Activated T-helper 1 cell treated with Interleukin-2 at 50 U/mL for 16 hours (primary cell): ENCODE measurements around the gene RIOX2.

Experiments
- DNase-seq: peaks from one replicate; pipeline ENCODE4 v3.0.0-alpha.2; 2020; ENCODE audit warnings: low read depth

RIOX2 gene

GRCh38 chr3:97990624-97991292 is 18.5 kb upstream of the RIOX2 start:
- DNase-seq, result no peak

- no peak for DNase-seq
Measured at GRCh38 chr3:97988784-97989568, 16.7 kb upstream of the RIOX2 start.

DNA sequence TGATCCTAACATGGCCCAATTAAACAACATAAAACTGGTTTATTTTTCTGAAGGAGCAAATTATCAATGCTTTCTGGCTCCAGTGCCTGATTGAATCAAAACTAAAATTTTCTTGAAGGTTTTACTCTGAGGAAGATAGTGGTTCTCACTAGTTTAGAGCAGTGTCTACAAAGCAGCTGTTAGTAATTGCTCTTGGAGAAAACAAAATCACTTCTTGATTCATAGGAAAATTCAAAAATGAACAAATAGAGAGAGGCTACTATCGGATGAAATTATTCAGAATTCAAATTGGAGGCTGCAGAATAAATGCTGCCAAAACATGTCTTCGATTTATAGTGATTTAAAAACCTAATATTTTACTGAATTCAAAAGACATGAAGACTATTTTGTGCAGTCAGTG is 15.1 kb upstream of the RIOX2 start:
- no peak for DNase-seq

GRCh38 chr3:97983933-97984491 is 11.8 kb upstream of the RIOX2 start:
- DNase-seq, result no peak

DNA sequence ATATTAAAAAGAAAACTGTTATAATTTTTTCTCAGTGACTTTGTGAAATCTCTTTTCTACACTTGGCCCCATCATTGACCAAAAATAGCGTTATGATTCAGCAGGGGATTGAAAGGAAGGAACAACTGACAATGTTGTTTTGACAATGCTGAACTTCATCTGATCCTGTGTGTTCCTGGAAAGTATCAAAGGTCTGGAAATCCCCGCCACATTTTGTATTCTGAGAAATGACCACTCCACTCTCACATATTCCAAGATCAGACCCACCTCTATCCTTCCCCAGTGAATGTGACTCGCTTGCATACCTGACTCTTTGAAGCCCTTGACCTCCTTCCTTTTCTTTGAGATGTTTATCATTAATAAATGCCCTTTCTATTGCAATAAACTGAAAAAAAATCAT is 9.7 kb upstream of the RIOX2 start:
- DNase-seq, result no peak

DNA sequence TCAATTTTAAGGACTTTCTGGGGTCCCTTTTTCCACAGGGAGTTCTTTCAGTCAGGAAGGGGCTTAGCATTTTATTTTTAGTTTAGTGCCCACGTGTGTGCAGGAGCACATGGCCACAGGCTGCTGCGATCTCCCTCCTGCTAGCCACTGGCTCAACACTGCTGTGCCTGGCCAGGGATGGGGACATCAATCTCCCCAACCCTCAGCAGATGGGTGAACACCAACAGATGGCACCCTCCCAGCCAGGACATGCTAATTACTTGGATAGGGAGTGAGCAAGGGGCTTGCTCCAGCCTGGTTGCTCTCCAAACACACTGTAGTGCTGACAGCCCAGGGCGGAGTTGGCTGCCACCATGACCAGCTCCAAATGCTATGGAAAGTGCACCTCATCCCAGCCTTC is 7.4 kb upstream of the RIOX2 start:
- no peak for DNase-seq

DNA sequence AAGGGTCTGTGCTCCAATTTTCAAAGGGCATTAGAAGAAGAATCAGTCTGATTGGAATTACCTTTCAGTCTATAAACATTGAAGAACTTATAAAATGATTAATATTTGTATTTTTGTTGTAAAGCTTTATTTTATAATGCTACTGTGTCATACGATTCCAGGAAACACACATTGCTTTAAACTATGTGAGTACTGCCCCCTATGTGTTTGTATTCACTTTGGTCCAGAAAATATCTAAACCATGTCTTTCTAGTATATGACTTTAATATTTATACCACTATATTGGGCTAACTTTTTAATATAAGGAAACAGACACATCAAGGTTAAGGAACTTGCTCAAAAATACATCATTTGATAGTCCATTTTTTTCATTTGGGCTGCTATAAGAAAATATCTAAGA is 3.2 kb upstream of the RIOX2 start:
- no peak for DNase-seq

DNA sequence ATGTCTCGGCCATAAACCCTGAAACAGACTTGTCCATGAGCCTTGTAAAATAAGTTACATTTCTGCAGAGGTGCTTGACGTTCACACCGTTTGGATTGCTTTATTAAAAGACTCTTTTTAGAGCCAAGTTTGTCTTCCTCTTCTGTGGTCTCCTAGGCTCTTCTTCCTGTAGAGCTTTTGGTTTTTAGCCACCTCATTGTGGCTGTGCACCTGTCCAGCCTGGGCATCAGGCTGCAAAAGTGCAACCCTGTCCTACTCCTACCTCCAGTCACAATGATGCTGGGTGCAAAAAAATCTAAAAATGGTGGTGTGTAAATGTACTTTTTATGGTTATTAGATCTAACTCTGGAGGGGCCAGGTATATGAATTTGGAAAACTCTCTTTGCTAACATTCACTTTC is 2.8 kb upstream of the RIOX2 start:
- no peak for DNase-seq

DNA sequence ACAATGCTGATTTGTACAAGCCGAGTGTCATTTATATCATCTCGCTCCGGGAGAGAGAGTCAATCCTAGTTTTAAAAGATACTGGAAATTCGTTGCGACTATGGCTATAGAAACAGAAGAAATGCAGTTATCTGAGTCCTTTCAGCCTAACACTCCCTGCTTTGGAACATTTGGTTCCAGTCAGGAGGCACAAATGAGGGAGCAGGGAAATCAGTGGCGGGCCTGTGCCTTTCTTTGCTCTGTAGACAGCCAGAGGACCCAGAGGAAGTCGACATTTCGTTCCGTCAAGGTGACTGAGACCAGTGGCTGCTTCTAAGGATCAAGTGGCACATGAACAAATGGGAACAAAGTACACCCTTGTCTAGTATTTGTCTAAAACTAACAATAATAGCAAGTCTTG is 745 bp upstream of the RIOX2 start:
- no peak for DNase-seq

DNA sequence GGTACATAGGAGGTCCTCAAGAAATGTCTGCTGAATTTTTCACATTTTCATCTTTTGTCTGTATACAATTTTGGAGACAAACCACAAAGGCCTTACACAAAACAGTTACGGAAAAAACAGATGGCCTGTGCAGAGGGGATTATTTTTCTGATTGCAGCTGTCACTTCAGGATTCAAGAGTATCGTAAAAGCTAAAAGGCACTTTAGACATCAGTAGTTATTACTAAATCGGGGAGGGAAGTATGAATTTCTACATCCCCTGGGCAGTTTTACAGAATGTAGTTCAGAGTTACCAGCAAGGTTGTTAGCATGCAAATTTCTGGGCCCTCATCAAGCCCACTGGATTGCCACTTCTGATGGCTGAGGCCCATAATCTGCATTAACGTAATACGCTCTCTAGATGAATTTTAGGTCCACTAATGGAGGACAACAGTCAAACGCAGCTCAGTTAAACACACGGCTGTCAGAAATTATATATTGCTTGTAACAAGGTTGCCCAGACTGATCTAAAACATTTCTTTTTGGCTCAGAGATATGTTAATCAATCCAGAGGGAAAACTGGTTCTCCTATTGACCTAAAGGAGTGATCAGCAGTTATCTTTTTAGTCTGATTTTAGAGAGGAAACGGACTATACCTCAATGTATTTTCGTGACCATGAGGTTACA is 1.1 kb downstream of the RIOX2 start:
- no peak for DNase-seq

DNA sequence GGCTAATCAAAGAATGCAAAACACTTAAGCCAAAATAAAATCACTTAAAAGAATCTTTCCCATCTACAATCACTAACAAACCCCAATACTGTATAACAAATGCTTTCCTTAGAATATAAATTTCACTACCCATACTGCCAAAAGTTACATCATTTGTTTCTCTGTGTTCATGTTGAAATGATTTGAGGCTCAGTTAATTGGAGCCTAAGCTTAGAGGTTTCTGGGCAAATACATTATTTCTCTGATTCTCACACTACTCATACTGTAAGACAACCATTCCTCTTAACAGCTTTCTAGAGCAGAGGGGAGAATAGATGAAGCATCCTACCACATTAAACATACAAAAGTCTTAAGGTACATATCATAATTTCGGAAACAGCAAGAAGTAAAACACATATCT is 2.1 kb downstream of the RIOX2 start:
- no peak for DNase-seq

DNA sequence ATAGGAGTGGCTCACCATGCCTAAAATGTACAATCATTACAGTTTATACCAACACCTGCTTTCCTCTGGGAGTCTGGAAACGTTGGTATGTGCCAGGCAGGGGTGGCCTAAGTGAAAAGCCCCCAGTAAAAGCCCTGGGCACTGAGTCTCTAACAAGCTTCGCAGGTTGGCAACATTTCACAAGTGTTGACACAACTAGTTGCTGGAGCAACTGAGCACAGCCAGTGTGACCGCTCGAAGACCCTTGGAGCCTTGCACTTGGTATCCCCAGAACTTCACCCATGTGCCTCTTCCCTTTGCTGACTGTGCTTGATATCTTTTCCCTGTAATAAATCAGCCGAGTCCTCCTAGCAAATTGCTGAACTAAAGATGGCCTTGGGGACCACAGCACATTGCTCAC is 2.7 kb downstream of the RIOX2 start:
- no peak for DNase-seq

DNA sequence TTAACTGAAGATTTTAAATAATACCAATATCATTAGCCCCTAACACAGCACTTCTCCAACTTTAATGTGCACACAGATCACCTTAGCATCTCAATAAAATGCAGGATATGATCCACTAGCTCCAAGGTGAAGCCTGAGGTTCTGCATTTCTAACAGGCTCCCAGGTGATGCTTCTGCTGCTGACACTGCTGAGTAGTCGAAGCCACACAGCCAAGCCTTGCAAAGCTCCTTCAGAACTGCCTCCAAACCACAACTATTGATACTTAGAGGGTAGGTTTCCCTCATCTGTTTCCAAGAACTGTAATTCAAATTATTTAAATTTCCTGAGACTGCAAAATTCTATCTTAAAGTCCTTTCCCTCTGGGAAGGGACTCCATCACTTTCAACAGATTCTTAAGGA is 3.9 kb downstream of the RIOX2 start:
- DNase-seq, result no peak

DNA sequence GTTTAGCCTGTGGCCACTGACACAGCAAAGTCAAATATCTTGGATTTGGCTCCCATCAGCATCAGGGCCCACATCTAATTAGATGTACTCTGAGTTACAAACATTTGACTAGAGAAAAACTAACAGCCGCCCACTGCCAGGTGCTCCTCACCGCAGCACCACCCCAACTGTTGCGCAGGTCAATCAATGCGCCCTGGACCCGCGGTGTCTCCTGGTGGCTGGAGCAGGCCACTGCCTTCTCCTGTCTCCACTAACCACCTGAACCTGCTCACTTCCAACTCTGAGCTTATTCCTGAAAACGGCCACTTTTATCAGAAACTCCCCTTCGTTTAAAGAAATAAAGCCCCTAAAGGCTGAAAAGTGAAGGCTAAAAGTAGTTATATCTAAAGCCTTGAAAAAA is 4.3 kb downstream of the RIOX2 start:
- no peak for DNase-seq

DNA sequence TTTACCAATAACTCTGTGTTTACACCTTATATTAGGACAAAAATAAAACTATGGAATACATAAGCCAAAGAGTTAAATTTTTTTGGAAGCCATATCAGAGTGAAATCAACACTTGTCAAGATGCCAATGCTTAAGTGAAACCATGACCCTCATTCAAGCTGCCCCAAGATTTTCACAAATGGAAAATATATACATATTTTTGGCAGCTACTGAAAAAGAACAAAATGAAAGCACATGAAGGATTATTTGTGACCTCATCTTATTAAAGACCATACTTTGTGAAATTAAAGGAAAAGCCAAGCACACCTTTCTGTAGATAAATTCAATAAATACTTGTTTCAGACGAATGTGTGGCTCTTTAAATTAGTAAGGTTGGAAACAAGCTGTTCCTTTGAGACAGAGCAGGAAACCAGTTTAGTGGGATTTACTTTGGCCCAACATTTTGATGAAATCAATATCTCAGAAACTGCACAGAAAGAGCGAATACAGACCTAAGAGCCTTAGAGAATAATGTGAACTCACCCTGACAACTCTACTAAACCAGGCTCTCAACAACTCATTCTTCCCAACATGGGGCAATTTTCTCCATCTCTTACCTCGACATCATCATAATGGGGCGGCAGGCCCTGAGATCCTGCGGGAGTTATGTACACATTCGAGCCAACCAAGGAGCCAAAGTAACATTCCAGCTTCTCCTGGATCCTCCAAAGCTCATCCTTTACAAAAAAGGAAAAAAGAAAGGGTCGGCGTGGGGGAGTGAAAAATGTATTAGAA is 11.1 kb downstream of the RIOX2 start:
- no peak for DNase-seq

- no peak for DNase-seq
Measured at GRCh38 chr3:97960551-97960950, 11.7 kb downstream of the RIOX2 start.

GRCh38 chr3:97959872-97960271 is 12.4 kb downstream of the RIOX2 start:
- DNase-seq, result no peak

GRCh38 chr3:97958796-97959195 is 13.4 kb downstream of the RIOX2 start:
- no peak for DNase-seq

GRCh38 chr3:97958396-97958795 is 13.8 kb downstream of the RIOX2 start:
- no peak for DNase-seq

GRCh38 chr3:97957617-97958311 is 14.5 kb downstream of the RIOX2 start:
- DNase-seq, result no peak

GRCh38 chr3:97956051-97956450 is 16.2 kb downstream of the RIOX2 start:
- DNase-seq, result no peak
